Astrocyte (in vitro differentiated cells and primary cell): ENCODE results near the gene FBXO4.

Source experiments
- CTCF ChIP-seq: IDR thresholded peaks from 2 replicates; pipeline ENCODE4 v1.5.1; 2011; ENCODE audit warnings: low read depth, mild to moderate bottlenecking, inconsistent platforms, low read length, moderate library complexity; ENCODE audit not compliant: insufficient read depth
- EZH2 ChIP-seq: IDR thresholded peaks from 2 replicates; pipeline ENCODE4 v1.6.1; 2012; ENCODE audit warnings: mild to moderate bottlenecking, low read length, inconsistent platforms; ENCODE audit not compliant: insufficient read depth

GRCh38 chr5:41883936-41884335 is 41.1 kb upstream of the FBXO4 start:
- TF ChIP-seq CTCF (no peak), EZH2 (no peak)
